ENCODE data around the gene COL19A1.

COL19A1 gene

DNA sequence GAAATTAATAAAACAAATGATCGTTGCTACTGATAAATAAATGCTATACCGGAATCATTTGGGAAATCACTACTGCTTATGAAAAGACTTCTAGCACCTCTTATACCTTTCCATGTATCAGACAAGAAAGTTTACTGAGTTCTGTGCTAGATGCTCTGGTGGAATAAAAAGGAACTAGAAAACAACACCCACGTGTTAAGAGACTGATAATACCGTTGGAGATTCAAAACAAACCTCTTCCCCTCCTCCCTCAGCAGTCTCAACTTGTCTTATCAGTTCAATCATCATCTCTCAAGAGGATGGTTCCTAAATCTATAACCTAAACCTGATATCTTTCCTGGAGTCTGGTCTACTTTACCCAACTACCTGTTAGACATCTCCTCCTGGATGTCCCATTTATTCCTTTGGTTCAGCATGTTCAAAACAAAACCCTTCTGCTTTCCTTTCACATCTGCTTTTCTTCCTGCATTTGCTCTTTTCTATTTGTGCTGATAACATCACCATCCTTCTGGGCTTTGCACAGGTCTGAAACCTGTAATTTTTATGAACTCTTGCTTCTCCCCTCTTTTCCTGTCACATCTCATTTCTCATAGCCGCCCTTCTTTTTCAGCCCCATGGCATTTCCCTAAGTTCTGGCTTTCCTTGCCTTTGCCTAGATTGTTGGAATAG, 122.2 kb downstream of the COL19A1 start:
- no peak for TF ChIP-seq TEAD4 (IDR thresholded peaks at IDR 0.05)
- no peak for TF ChIP-seq ZBTB7A (IDR thresholded peaks at IDR 0.05; ENCODE audit: low read depth)
- no peak for TF ChIP-seq TCF12 (IDR thresholded peaks at IDR 0.05; ENCODE audit: low read depth)
- no peak for TF ChIP-seq CEBPB (IDR thresholded peaks at IDR 0.05)
- no peak for TF ChIP-seq EP300 (IDR thresholded peaks at IDR 0.05; ENCODE audit: borderline replicate concordance)
- TF ChIP-seq NFIC (IDR thresholded peaks at IDR 0.05) = no peak
- TF ChIP-seq, protein P1, sequence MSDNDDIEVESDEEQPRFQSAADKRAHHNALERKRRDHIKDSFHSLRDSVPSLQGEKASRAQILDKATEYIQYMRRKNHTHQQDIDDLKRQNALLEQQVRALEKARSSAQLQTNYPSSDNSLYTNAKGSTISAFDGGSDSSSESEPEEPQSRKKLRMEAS (IDR thresholded peaks at IDR 0.05) = no peak
- TF ChIP-seq YY1 (IDR thresholded peaks at IDR 0.05; ENCODE audit: low read depth) = no peak
- TF ChIP-seq EGR1 (IDR thresholded peaks at IDR 0.05) = no peak
- TF ChIP-seq, protein P2, sequence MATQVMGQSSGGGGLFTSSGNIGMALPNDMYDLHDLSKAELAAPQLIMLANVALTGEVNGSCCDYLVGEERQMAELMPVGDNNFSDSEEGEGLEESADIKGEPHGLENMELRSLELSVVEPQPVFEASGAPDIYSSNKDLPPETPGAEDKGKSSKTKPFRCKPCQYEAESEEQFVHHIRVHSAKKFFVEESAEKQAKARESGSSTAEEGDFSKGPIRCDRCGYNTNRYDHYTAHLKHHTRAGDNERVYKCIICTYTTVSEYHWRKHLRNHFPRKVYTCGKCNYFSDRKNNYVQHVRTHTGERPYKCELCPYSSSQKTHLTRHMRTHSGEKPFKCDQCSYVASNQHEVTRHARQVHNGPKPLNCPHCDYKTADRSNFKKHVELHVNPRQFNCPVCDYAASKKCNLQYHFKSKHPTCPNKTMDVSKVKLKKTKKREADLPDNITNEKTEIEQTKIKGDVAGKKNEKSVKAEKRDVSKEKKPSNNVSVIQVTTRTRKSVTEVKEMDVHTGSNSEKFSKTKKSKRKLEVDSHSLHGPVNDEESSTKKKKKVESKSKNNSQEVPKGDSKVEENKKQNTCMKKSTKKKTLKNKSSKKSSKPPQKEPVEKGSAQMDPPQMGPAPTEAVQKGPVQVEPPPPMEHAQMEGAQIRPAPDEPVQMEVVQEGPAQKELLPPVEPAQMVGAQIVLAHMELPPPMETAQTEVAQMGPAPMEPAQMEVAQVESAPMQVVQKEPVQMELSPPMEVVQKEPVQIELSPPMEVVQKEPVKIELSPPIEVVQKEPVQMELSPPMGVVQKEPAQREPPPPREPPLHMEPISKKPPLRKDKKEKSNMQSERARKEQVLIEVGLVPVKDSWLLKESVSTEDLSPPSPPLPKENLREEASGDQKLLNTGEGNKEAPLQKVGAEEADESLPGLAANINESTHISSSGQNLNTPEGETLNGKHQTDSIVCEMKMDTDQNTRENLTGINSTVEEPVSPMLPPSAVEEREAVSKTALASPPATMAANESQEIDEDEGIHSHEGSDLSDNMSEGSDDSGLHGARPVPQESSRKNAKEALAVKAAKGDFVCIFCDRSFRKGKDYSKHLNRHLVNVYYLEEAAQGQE (IDR thresholded peaks at IDR 0.05; ENCODE audit: low read depth) = no peak
- no peak for TF ChIP-seq TAF1 (IDR thresholded peaks at IDR 0.05; ENCODE audit: low read depth)
- TF ChIP-seq, protein P3, sequence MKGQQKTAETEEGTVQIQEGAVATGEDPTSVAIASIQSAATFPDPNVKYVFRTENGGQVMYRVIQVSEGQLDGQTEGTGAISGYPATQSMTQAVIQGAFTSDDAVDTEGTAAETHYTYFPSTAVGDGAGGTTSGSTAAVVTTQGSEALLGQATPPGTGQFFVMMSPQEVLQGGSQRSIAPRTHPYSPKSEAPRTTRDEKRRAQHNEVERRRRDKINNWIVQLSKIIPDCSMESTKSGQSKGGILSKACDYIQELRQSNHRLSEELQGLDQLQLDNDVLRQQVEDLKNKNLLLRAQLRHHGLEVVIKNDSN (IDR thresholded peaks at IDR 0.05) = no peak
- no peak for TF ChIP-seq FOXM1 (IDR thresholded peaks at IDR 0.05; ENCODE audit: borderline replicate concordance, low read depth)
- TF ChIP-seq RAD21 (IDR thresholded peaks at IDR 0.05; ENCODE audit: low read depth) = no peak
- no peak for TF ChIP-seq CREB1 (IDR thresholded peaks at IDR 0.05; ENCODE audit: low read depth)

DNA sequence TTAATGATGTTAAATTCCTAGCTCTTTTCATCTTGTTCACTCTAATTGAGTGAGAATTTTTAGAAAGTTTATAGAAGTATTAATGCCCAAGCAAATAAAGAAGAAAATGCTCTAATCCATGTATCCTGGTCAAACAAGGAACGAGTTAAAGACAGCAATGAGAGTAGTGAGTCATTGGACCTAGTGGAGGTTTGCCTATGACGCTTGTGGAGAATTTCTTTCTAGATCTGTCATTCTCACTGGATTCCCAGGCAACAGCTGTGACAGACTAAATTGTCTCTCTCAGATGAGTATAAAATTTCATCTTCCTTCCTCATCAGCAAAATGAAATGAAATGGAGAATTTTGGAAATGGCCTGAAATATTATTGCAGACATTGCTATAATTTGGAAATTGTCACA, 127.9 kb downstream of the COL19A1 start:
- TF ChIP-seq EGR1 (IDR thresholded peaks at IDR 0.05) (no peak), TCF12 (IDR thresholded peaks at IDR 0.05; ENCODE audit: low read depth) (no peak)
- TF ChIP-seq, protein P3 (IDR thresholded peaks at IDR 0.05) = no peak

DNA sequence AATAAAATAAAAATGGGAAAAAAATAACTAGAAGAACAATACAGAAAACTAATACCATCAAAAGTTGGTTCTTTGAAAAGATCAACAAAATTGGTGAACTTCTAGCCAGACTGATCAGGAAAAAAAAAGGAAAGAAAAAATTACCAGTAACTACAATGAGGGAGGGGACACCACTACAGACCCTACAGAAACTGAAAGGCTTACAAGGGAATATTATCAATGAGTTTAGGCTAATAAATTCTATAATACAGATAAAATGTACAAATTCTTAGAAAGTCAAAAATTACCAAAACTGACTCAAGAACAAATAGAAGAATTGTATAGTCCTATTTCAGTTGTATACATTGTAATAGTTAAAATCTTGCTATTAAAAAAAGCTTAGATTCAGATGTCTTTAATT, 141.8 kb downstream of the COL19A1 start:
- TF ChIP-seq TAF1 (IDR thresholded peaks at IDR 0.05; ENCODE audit: low read depth) (no peak), CREB1 (IDR thresholded peaks at IDR 0.05; ENCODE audit: low read depth) (no peak), TCF12 (IDR thresholded peaks at IDR 0.05; ENCODE audit: low read depth) (no peak), EGR1 (IDR thresholded peaks at IDR 0.05) (no peak), NFIC (IDR thresholded peaks at IDR 0.05) (no peak), YY1 (IDR thresholded peaks at IDR 0.05; ENCODE audit: low read depth) (no peak), FOXM1 (IDR thresholded peaks at IDR 0.05; ENCODE audit: borderline replicate concordance, low read depth) (no peak), TEAD4 (IDR thresholded peaks at IDR 0.05) (no peak), CEBPB (IDR thresholded peaks at IDR 0.05) (no peak), ZBTB7A (IDR thresholded peaks at IDR 0.05; ENCODE audit: low read depth) (no peak), EP300 (IDR thresholded peaks at IDR 0.05; ENCODE audit: borderline replicate concordance) (no peak), RAD21 (IDR thresholded peaks at IDR 0.05; ENCODE audit: low read depth) (no peak)
- TF ChIP-seq, protein P3 (IDR thresholded peaks at IDR 0.05) = no peak
- TF ChIP-seq, protein P1 (IDR thresholded peaks at IDR 0.05) = no peak
- TF ChIP-seq, protein P2 (IDR thresholded peaks at IDR 0.05; ENCODE audit: low read depth) = no peak

DNA sequence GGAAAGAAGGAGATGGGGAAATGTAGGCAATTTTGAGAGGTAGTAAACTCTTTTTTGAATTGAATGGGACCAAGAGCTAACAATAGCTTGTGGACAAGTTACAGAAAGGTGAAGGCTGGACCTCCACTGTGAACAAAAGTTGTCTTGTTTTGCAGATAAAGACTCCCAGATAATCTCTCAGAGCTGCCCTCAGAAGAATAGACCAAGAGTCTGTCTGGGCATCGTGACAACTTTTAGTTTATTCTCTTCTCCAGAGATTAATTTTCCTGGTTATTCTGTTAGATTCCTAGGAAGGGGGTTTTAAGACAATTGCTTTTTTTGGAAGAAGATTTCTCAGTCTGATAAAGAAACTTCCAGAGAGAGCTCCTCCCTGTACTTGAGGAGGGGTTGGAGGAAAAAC, 161.9 kb downstream of the COL19A1 start:
- TF ChIP-seq TCF12 (IDR thresholded peaks at IDR 0.05; ENCODE audit: low read depth) = no peak
- no peak for TF ChIP-seq TEAD4 (IDR thresholded peaks at IDR 0.05)
- TF ChIP-seq ZBTB7A (IDR thresholded peaks at IDR 0.05; ENCODE audit: low read depth) = no peak
- no peak for TF ChIP-seq CREB1 (IDR thresholded peaks at IDR 0.05; ENCODE audit: low read depth)
- no peak for TF ChIP-seq RAD21 (IDR thresholded peaks at IDR 0.05; ENCODE audit: low read depth)
- no peak for TF ChIP-seq YY1 (IDR thresholded peaks at IDR 0.05; ENCODE audit: low read depth)
- TF ChIP-seq NFIC (IDR thresholded peaks at IDR 0.05) = no peak
- TF ChIP-seq TAF1 (IDR thresholded peaks at IDR 0.05; ENCODE audit: low read depth) = no peak
- TF ChIP-seq FOXM1 (IDR thresholded peaks at IDR 0.05; ENCODE audit: borderline replicate concordance, low read depth) = no peak
- TF ChIP-seq, protein P2 (IDR thresholded peaks at IDR 0.05; ENCODE audit: low read depth) = no peak
- TF ChIP-seq, protein P1 (IDR thresholded peaks at IDR 0.05) = no peak
- TF ChIP-seq EP300 (IDR thresholded peaks at IDR 0.05; ENCODE audit: borderline replicate concordance) = no peak
- TF ChIP-seq, protein P3 (IDR thresholded peaks at IDR 0.05) = no peak
- no peak for TF ChIP-seq CEBPB (IDR thresholded peaks at IDR 0.05)
- TF ChIP-seq EGR1 (IDR thresholded peaks at IDR 0.05) = no peak

Measured in Ishikawa (cell line).